Measurements from ENCODE around the gene ITGA11.
A peak's percentile ranks its signal among the peaks of the same experiment; 100 is the strongest.

Gene ITGA11

GRCh38 chr15:68412218-68412617 lies 19.7 kb downstream of the ITGA11 start:
- no peak for DNase-seq
- TF ChIP-seq CTCF (IDR thresholded peaks at IDR 0.05) = no peak
- Mint-ChIP-seq H3K36me3 (ENCODE audit: low read depth) (no peaks in the 10 kb centered on the region), H3K4me3 (no peak overlapping the region), H3K27me3 (ENCODE audit: low read depth, poor library complexity) (peaks cover 12% of the 10 kb centered on the region), H3K27ac (no peak overlapping the region), H3K4me1 (peaks cover 6% of the 10 kb centered on the region), H3K9me3 (no peaks in the 10 kb centered on the region)

DNA sequence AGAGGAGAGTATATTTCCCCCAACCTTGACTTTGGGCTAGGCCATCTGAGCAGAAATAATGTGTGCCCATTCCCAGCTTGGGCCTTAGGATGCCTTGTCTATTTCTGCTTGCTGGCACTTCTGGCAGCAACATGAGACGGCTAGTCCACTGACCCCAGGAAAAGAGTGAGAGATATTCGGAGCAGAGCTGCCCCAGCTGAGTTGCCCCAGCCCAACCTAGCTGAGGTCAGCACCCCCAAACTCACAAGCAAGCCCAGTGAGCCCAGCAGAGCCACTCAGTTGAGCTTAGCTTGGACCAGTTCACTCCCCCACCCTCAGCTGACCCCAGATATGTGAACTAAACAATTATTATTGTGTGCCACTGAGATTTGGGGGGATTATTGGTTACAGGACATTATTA lies 20.2 kb downstream of the ITGA11 start:
- H3K27me3 Mint-ChIP-seq (ENCODE audit: low read depth, poor library complexity) = peaks cover 12% of the 10 kb centered on the region
- H3K4me1 Mint-ChIP-seq = peaks cover 5% of the 10 kb centered on the region
- no peak for DNase-seq
- H3K36me3 Mint-ChIP-seq (ENCODE audit: low read depth) = no peaks in the 10 kb centered on the region
- H3K4me3 Mint-ChIP-seq = no peak overlapping the region
- TF ChIP-seq CTCF (IDR thresholded peaks at IDR 0.05) = no peak
- peak overlapping the region; percentile 15 for H3K27ac Mint-ChIP-seq
- H3K9me3 Mint-ChIP-seq = no peaks in the 10 kb centered on the region

GRCh38 chr15:68411343-68411675 lies 20.7 kb downstream of the ITGA11 start:
- DNase-seq = no peak
- Mint-ChIP-seq H3K27me3 (ENCODE audit: low read depth, poor library complexity) (peaks cover 12% of the 10 kb centered on the region), H3K27ac (no peak overlapping the region), H3K4me3 (no peak overlapping the region), H3K36me3 (ENCODE audit: low read depth) (no peaks in the 10 kb centered on the region), H3K4me1 (peaks cover 5% of the 10 kb centered on the region), H3K9me3 (no peaks in the 10 kb centered on the region)
- TF ChIP-seq CTCF (IDR thresholded peaks at IDR 0.05) = no peak

DNA sequence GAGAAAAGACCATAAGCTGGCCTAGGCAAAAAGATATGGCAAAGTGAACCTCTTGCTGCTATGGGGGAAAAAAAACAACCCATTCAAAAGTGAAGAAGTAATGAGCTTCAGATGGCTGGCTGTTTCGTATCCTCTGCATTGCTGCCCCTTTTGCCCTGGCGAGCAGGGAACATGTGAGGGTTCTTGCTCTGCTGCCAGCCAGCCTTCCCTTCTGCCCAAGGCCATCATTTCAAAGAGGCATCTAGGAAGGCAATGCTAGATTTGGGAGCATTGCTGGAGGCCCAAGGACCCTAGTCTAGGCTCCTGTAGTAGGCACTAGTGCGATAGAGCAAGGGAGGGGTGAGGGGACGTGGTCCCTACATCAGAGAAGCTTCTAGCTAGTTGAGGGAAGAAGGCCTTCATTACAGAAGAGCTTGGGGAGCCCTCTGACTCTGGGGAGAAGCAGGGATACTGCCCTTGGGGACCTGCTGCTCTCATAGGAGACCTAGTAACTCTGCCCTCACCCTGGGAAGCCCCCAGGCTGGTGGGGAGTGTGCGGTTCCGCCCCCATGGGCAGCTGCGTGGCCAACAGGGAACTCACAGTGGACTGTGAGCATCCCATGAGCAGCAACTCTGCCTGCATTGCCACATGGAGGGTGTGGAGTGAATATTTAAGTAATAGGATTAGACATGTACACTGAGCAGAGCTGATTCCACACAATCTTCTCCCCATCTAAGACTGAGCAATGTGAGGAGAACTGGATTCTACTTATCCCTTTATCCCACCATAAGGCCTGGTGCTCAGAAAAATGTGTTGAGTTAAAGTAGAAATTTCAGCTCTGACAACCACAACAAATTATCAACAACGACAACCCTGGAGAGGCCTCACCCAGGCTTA lies 21.3 kb downstream of the ITGA11 start:
- peaks cover 12% of the 10 kb centered on the region for H3K27me3 Mint-ChIP-seq (ENCODE audit: low read depth, poor library complexity)
- peaks cover 5% of the 10 kb centered on the region for H3K4me1 Mint-ChIP-seq
- TF ChIP-seq CTCF (IDR thresholded peaks at IDR 0.05) = no peak
- no peaks in the 10 kb centered on the region for H3K36me3 Mint-ChIP-seq (ENCODE audit: low read depth)
- no peak overlapping the region for H3K4me3 Mint-ChIP-seq
- no peaks in the 10 kb centered on the region for H3K9me3 Mint-ChIP-seq
- no peak for DNase-seq
- H3K27ac Mint-ChIP-seq = no peak overlapping the region

DNA sequence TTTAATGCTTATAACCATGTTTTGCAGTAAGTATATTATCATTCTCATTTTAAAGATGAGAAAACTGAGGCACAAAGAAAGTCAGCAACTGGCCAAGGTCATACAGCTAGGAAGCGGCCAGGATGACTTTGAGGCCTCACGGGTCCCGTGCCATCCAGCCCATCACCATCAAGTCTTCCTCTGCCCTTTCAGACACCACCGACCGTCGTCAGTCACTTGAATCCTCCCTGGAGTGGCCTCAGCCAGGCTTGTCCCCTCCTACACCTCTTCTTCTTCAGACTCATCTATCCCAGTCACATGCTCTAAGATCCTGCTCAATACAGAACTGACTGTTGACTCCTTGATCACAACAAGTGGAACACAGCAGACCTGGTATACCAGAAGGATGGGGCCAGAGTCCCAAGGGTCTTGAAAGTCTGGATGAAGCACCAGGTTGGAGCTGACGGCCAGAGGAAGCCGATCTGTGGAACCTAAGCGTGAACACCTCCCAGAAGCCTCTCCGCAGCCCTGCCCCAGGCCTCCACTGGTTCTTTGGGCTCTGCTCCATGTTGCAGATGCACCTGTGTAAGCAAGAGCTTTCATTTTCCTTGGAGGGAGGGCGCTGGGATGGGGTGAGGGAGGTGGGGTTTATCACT lies 22.1 kb downstream of the ITGA11 start:
- Mint-ChIP-seq H3K36me3 (ENCODE audit: low read depth) (no peaks in the 10 kb centered on the region), H3K27me3 (ENCODE audit: low read depth, poor library complexity) (peaks cover 10% of the 10 kb centered on the region), H3K9me3 (no peaks in the 10 kb centered on the region), H3K4me3 (no peak overlapping the region), H3K4me1 (peaks cover 5% of the 10 kb centered on the region), H3K27ac (no peak overlapping the region)
- no peak for TF ChIP-seq CTCF (IDR thresholded peaks at IDR 0.05)
- no peak for DNase-seq

Data from nephron progenitor cell (in vitro differentiated cells).